SK-N-SH (cell line): Measurements from ENCODE around the gene MED27.

Experiments used
- CTCF ChIP-seq: fragments of 200-600 bp; sonication (generic); IDR thresholded peaks from 2 replicates; pipeline ENCODE4 v1.6.1; 2017; ENCODE audit warnings: antibody characterized with exemption, mild to moderate bottlenecking, moderate library complexity
- SMC3 ChIP-seq: IDR thresholded peaks from 2 replicates; pipeline ENCODE4 v1.6.1; 2012; ENCODE audit warnings: low read depth, low read length, improper control_type of control experiment
- TCF12 ChIP-seq: IDR thresholded peaks from 2 replicates; pipeline ENCODE4 v1.4.0; 2012
- USF1 ChIP-seq: IDR thresholded peaks from 2 replicates; pipeline ENCODE4 v1.4.0; 2012; ENCODE audit warnings: low read depth, borderline replicate concordance

- TF ChIP-seq CTCF = no peak
- no peak for TF ChIP-seq TCF12
- TF ChIP-seq SMC3 = no peak
- no peak for TF ChIP-seq USF1
Observed at GRCh38 chr9:132036521-132036920, 43.1 kb downstream of the MED27 start.
